ENCODE measurements around the gene BABAM2.

Gene BABAM2

DNA sequence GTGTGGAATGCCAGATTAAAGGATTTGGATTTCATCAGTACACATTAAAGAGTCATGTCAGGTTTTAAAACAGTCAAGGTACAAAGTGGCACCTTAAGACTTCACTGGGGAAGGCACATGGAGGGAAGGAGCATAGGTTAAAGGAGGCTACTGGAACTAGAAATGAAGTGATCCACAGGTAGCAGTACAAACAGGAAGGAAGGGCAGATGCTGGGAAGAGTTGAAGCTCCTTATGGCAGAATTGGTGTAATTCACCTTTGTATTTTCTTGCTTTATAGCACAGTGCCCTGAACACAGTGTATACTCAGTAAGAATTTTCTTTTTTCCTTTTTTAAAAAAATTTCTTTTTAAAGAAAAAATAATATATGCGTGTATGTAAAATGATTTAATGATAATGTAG is 177.1 kb downstream of the BABAM2 start:
- no peak for DNase-seq (ENCODE audit: low read depth in 2 of 2)

DNA sequence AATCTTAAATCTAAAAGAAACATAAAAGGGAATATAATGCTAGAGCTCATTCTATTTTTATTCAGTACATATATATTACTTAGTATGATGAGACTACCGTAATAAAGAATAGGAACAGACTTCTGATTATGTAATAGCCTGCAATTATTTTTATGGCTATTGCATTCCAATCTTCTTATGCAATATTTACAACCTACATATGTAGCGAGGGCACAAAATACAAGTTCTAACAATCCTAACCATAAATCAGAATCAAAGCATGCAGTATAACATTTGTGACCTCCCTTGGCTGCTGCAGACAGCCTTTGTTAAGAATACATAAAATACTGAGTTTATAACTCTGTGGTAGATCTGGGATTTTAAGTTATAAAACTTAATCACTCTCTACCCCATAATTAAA is 177.6 kb downstream of the BABAM2 start:
- no peak for DNase-seq (ENCODE audit: low read depth in 2 of 2)

- no peak for DNase-seq (ENCODE audit: low read depth in 2 of 2)
These were observed 178.0 kb downstream of the BABAM2 start for GRCh38 chr2:28068527-28068926.

DNA sequence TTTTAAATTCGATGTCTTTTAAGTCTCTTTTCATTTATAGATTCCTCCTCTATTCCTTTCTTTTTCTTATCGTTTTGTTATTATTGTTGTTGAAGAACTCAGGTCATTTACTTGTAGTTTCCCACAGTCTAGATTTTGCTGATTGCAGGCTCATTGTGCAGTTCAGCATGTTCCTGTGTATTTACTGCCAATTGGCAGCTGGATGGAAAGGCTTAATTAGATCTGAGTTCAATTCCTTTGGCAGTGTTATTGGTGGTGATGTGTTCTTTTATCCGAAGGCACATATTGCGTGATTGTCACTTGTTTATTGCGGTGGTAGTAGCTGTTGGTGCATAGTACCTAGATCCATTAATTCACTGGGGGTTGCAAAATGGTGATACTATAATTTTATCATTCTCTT is 180.7 kb downstream of the BABAM2 start:
- no peak for DNase-seq (ENCODE audit: low read depth in 2 of 2)

DNA sequence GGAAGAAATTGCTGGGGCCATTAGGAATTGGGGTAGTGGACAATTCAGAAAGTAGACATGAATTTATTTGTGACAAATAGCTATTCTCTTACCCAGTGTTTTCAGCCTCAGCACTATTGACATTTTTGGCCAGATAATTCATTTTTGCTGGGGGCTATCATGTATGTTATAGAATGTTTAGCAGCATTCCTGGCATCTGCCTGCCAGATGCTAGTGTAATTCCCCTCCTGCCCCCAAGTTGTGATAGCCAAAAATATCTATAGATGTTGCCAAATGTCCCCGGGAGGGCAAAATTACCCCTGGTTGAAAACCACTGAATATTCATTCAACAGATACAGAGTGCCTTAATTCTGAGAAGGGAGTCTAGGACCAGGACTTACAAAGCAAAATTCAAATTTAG is 183.6 kb downstream of the BABAM2 start:
- no peak for DNase-seq (ENCODE audit: low read depth in 2 of 2)

DNA sequence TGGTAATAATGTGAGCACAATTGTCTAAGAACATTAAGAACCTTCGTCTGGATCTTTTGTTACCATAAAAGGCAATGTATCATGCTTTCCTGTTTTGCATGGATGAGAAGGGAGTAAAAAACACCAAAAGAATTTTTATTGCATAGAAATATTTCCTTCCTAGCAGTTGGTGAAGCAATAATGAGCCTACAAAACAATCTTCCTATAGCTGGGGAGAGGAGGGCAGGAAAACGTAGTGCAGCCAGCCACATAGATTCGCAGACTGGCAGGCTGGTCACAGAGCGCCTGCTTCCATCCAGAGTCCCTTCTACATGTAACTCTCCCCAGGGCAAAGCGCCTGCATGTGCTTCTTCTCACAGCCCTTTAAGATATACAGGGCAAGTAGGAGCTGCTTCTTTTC is 190.4 kb downstream of the BABAM2 start:
- DNase-seq (ENCODE audit: low read depth in 2 of 2), result no peak

DNA sequence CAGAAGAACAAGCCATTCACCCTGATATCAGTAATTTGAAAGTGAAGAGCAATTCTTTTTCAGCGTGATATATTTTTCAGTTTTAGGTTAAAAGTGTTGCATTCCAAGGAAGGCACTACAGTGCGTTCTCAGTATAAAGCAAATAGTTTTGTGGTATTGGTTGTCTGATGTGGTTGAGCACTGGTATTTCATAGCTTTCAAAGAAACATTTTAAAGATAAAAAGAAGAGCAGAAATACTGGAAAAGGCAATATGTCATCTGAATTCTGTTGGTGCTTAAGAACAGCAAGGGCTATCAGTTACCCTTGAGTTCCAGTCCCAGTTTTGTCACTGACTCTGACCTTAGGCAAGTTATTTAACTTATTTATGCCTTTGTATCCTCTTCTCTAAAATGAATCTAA is 191.6 kb downstream of the BABAM2 start:
- no peak for DNase-seq (ENCODE audit: low read depth in 2 of 2)

DNA sequence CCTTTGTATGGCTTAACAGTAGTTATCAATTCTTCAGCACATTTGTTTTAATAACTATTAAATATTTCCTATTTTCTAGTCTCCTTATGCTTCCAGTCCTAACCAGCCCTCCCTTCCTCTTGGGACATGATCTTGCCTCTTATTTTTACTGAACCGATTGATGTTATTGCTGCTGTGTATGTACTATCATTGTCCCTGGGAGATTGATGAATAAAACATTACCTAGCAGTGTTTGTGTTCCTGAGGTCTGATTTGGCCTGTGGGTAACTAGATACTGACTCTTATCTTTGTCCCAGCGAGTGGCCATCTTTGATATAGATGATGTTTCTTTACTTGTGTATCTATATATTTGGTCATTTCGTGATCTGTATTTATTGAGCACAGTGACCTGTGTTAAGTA is 192.9 kb downstream of the BABAM2 start:
- DNase-seq (ENCODE audit: low read depth in 2 of 2), result no peak

DNA sequence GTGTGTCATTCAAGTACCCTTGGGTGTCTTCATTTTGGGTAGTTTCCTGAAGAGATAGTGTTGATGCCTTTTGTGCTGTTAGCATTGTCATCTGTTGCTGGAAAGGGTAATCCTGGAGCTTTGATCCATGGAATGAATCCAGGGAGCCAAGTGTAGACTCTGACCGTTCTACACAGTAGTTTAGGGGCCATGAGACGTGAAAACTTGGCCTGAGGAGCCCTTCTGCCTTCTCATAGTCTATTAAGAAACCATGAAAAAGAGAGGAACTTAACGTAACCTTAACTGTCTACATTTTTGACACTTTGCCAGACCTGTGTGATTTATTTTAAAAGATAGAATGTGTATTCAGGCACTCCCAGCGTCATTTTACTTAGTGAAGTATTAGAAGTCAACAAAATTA is 194.0 kb downstream of the BABAM2 start:
- no peak for DNase-seq (ENCODE audit: low read depth in 2 of 2)

DNA sequence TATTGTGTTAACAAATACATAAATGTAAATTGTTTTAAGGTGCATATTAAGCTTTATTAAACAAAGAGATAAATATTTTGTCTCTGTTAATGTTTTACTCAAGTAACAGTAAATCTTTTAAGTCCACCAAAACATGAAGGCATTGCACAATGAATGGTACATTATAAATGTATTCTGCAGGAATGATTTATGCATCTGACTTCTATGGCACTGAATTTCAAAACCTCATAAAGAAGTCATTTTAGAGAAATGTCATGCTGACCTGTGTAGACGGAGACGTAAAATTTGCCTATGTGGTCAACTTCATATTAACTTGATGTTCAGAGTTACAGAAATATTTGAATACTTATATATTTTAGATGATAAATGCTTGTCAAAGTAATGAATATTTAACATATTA is 194.7 kb downstream of the BABAM2 start:
- no peak for DNase-seq (ENCODE audit: low read depth in 2 of 2)

- DNase-seq (ENCODE audit: low read depth in 2 of 2), result no peak
These were observed 196.1 kb downstream of the BABAM2 start for GRCh38 chr2:28086611-28087010.

DNA sequence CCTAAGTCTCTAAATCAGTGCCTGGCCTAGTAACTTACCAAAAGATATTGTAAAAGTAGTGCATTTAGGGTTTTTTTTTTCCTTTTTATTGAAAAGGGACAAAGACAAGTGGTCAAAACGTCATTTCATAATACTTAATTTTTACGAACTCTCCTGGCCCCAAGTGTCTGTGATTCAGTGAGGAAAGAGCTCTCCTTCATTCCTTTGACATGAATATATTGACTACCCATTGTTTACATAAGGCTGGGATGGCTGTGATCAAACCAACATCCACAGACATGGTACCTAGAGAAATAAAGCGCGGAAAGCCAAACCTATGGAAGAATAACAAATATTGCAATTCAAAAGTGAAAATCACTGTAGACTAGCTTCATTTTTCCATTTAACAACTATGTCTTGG is 198.4 kb downstream of the BABAM2 start:
- DNase-seq (ENCODE audit: low read depth in 2 of 2), result no peak

GRCh38 chr2:28089486-28089885 is 199.0 kb downstream of the BABAM2 start:
- no peak for DNase-seq (ENCODE audit: low read depth in 2 of 2)

DNA sequence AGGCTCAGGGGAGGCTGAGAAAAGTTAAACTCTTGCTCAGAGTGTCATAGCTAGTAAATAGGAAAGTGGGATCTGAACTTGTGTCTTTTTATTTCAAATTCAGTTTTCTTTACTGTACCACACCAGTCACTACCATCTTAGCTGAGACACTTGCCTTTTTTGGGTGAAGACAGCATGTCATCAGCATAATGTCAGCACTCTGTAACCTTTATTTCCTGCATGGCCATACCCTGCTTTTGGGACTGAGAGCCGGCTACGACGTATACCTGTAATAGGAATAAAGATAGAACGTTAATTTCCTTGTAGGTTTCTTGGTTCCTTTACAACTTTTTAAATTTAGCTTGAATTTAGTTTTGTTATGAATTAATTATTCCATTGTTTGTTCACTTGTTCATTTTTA is 202.8 kb downstream of the BABAM2 start:
- no peak for DNase-seq (ENCODE audit: low read depth in 2 of 2)

DNA sequence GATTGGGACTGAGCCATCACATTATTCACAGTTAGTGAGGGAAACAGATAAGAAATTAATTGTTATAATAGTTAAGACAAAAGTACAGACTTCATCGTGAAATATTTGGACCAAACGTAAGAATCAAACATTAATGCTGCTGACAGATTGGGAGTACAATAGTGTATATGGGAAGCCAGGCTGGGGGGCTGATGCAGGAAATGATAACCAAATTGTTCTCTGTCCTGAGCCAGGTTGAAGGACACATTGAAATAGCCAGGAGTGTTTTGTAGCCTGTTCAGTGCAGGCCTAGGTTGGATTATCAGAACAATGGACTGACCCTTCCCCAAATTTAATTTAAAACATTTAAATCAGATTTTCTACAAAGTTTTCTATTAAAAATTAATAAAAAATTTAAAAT is 203.2 kb downstream of the BABAM2 start:
- DNase-seq (ENCODE audit: low read depth in 2 of 2), result no peak

- no peak for DNase-seq (ENCODE audit: low read depth in 2 of 2)
These were observed 204.2 kb downstream of the BABAM2 start for GRCh38 chr2:28094739-28095138.

GRCh38 chr2:28095622-28096021 is 205.1 kb downstream of the BABAM2 start:
- no peak for DNase-seq (ENCODE audit: low read depth in 2 of 2)

DNA sequence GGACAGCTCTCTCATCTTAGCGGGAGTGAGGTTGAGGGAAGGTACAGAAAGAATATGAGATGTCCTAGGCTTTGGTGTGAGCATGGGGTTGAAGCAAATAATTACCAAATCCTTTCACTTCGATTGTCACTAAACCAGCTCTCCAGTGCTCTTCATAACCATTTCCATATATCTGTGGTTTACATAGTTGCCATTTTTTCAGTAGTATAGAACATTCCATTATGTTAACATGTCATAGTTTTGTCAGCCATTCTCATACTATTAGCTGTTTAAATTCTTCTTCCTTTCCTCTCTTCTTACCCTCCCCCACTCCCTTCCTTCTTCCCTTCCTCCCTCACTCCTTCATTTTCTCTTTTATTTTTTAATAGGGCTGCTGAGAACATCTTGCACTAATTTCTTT is 205.9 kb downstream of the BABAM2 start:
- no peak for DNase-seq (ENCODE audit: low read depth in 2 of 2)

DNA sequence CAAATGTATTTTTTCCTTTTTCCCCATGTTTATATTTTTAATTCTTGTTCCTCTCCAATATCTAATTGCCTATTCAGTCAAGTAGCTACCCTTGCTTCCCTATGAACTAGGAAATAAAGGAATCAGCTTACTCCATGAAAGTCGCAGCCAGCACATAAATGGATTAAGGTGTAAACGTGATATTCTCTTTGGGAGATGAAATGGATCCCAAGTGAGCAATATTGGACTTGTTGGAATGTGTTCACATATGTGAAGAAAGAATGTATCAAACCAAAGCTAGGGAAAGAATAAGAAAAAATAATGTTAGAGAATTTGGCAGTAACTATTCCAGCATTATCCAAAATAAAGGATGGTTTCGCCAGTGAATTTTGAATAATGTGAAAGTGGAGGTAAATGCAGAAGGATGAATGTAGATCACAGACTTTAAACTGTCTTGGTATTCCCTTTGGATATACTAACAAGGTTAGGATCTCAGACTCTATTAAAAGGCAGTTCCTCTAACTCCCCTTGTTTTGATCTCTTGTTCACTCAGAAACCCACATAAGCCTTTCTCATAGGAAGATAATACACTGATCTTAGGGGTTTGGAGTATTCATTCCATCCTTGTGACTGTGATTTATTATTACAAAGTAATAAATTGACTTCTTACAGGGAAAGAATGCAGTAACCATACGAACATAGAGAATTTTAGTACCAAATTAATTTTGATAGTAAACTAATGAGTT is 208.1 kb downstream of the BABAM2 start:
- DNase-seq (ENCODE audit: low read depth in 2 of 2), result no peak

DNA sequence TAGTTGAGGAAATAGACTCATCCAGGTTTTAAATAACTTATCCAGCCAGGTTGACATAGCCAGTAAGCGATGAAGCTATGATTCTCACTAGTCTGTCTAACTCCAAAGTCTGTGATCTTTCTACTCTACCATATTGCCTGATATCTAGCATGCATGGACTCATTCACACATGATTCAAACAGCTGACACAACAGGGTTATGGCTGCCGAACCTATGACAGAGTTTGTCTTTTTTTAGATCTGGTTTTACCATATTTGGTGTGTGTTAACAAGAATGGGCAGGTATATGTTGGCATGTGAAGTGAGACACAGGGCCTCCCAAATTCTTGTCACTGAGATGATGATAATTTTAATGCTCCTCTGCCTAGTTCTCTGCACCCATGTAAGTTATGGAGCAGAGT is 210.6 kb downstream of the BABAM2 start:
- no peak for DNase-seq (ENCODE audit: low read depth in 2 of 2)

GRCh38 chr2:28101892-28102291 is 211.4 kb downstream of the BABAM2 start:
- DNase-seq (ENCODE audit: low read depth in 2 of 2), result no peak

DNA sequence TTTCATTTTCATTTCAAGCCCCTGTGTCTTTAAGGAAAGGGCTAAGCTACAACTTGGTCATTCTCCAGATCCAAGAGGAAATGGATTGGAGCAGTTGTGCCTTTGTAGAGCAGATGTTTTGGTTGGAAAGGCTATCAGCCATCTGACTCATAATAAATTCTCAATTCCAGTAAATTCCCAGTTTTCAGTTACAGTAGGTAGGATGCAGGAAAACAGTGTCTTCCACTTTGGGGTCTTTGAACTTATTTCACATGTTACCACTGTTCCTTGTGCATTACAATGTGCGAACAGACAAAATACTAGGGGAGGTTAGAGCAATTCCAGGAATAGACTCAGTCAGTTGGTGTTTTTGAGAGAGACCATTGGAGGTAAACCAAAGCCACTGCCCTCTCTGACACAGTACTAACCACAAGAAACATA is 211.9 kb downstream of the BABAM2 start:
- no peak for DNase-seq (ENCODE audit: low read depth in 2 of 2)

DNA sequence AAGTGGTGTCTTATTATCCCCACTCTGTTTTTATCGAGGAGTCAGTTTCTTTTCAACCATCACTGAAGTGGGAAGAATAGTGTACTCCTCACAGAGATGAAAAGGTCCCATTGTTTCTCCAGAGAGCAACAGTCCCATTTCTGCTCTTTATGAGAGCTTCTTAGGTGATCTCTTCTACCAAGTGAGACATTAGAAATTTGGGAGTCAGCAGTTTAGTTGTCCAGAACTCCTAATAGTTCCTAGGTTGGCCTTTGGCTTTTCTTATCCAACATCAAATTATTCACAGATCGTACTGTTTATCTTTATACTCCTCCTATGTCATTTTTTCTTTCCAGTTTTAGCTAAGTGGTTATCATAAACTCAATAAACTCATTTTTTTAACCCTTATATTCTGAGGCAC is 213.1 kb downstream of the BABAM2 start:
- DNase-seq (ENCODE audit: low read depth in 2 of 2), result no peak

GRCh38 chr2:28108143-28108542 is 217.6 kb downstream of the BABAM2 start:
- no peak for DNase-seq (ENCODE audit: low read depth in 2 of 2)

Data from activated CD4-positive, alpha-beta T cell treated with anti-CD3 and anti-CD28 coated beads for 24 hours (primary cell).